ENCODE results near the gene CSRP3. TPM values are rescaled to one million over a fixed set of nuclear protein-coding genes. Genes with fewer than 3 reads are reported as not detected.

Gene CSRP3
- total and polyA plus RNA-seq, 9 of the 15 experiments (the other 6 are each of a cell fraction or from before 2014, with no cell fraction given) = 0.14 TPM; not detected in 8

DNA sequence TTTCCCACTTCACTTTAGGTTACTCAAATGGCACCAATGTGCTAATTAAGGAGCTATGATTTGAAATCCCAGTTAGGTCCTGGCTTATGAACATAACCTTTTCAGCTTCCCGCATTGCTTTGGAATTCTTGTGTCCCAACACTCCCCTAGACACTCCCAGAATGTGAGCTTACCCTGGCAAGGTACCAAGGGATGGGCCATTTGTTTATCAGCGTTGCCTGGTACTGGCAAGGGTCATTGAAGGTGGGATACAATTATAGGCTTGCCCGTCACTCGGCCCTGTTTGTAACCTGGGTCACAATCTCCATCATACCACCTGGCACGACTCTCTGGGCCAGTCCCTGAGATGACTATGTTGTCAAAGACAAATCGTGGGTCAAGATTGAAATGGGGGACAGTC lies 5.4 kb downstream of the CSRP3 start:
- DNase-seq (ENCODE audit: extremely low read depth in 1 of 4, low spot score in 3 of 4) = no peak
- Histone ChIP-seq H3K9me3 (replicated peaks; ENCODE audit: control insufficient read depth, insufficient read depth, low read depth, low read length) (no peaks in the 10 kb centered on the region), H4K20me1 (replicated peaks; ENCODE audit: control insufficient read depth, insufficient read depth, low read length) (no peaks in the 10 kb centered on the region), H3K36me3 (ENCODE audit: control insufficient read depth, insufficient read depth, low read length) (no peaks in the 10 kb centered on the region), H2AFZ (ENCODE audit: low read depth, low read length) (no peak overlapping the region), H3K4me3 (no peak overlapping the region), H3K4me1 (replicated peaks in 1 of 2; ENCODE audit: control insufficient read depth in 2 of 2, insufficient read depth in 2 of 2, low read length in 2 of 2) (no peaks in the 10 kb centered on the region; a peak in 1 of 5 replicates), H3K9ac (ENCODE audit: insufficient read depth in 1 of 2, low read depth in 2 of 2, low read length in 2 of 2) (no peak overlapping the region), H3K4me2 (ENCODE audit: insufficient read depth, low read length) (no peak overlapping the region), H3K27me3 (ENCODE audit: control insufficient read depth in 2 of 2, insufficient read depth in 2 of 2, low read length in 2 of 2) (peaks cover 12 to 23% of the 10 kb centered on the region in 2 experiments; a peak in 4 of 5 replicates), H3K79me2 (ENCODE audit: control insufficient read depth, insufficient read depth, low read length) (no peaks in the 10 kb centered on the region), H3K9me1 (ENCODE audit: control insufficient read depth, insufficient read depth, low read length) (no peaks in the 10 kb centered on the region), H3K27ac (ENCODE audit: extremely low read depth, low read depth, low read length) (no peak overlapping the region)
- intact Hi-C loops (cut with micrococcal nuclease) (no loop called here), in situ Hi-C loops (cut with MboI) (no loop called here)
- ChIA-PET CTCF (ENCODE audit: low intra/inter-chr PET ratio) (no interaction called here), POLR2A (no interaction called here)
- no peak for ATAC-seq
- 2% methylated on average over 6 of the region's 6 CpGs for WGBS (ENCODE audit: insufficient coverage, low coverage, missing lambda C conversion rate)
- TF ChIP-seq ZNF449 (CRISPR knock-in tag; IDR thresholded peaks at IDR 0.05) = no peak
- TF ChIP-seq ZNF695 (CRISPR knock-in tag; IDR thresholded peaks at IDR 0.05) = no peak
- no peak for TF ChIP-seq ZNF589 (CRISPR knock-in tag; IDR thresholded peaks at IDR 0.05; ENCODE audit: low read depth)
- TF ChIP-seq ARID4B (CRISPR knock-in tag; IDR thresholded peaks at IDR 0.05) = no peak
- no peak for TF ChIP-seq PHF21A (IDR thresholded peaks at IDR 0.05; ENCODE audit: borderline replicate concordance, low read depth)
- no peak for TF ChIP-seq KAT7 (CRISPR knock-in tag; IDR thresholded peaks at IDR 0.05; ENCODE audit: borderline replicate concordance)
- TF ChIP-seq TARDBP (IDR thresholded peaks at IDR 0.05) = no peak
- TF ChIP-seq NEUROD1 (IDR thresholded peaks at IDR 0.05; ENCODE audit: borderline replicate concordance, low read depth, low read length, partially characterized antibody) = no peak
- TF ChIP-seq SRF (CRISPR knock-in tag; IDR thresholded peaks at IDR 0.05) = no peak
- no peak for TF ChIP-seq CXXC5 (CRISPR knock-in tag; IDR thresholded peaks at IDR 0.05)
- no peak for TF ChIP-seq POLR2AphosphoS2 (IDR thresholded peaks at IDR 0.05; ENCODE audit: low read length)
- TF ChIP-seq NCOR1 (IDR thresholded peaks at IDR 0.05) = no peak
- TF ChIP-seq ZNF23 (CRISPR knock-in tag; IDR thresholded peaks at IDR 0.05) = no peak
- TF ChIP-seq, protein P1, sequence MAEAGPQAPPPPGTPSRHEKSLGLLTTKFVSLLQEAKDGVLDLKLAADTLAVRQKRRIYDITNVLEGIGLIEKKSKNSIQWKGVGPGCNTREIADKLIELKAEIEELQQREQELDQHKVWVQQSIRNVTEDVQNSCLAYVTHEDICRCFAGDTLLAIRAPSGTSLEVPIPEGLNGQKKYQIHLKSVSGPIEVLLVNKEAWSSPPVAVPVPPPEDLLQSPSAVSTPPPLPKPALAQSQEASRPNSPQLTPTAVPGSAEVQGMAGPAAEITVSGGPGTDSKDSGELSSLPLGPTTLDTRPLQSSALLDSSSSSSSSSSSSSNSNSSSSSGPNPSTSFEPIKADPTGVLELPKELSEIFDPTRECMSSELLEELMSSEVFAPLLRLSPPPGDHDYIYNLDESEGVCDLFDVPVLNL (CRISPR knock-in tag; IDR thresholded peaks at IDR 0.05; ENCODE audit: low read depth) = no peak
- no peak for FAIRE-seq
- BruUV-seq (replicated peaks) = no TSS peak
